ENCODE data around the gene KANK3.

The KANK3 gene

DNA sequence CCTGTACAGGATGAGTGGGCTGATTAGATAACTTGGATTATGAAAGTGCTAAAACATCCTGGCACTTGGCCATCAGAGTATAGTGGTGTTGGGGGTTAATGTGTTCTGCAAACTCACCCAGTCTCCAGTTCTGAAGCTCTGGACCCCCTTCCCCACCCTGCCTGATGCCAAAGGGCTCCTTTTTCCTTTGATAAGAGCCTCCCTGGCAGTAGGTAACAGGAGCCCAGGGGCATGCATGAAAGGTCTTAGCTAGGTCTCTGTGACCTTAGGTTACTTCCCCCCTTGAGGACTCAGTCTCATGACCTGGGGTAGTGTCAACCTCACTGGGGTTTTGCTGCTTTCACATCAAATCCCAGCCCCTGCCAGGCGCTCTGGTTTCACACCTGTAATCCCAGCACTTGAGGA lies 19.3 kb downstream of the KANK3 start:
- no peak for DNase-seq
- Histone ChIP-seq H3K27ac (no peak overlapping the region), H3K36me3 (replicated peaks) (peaks cover 19% of the 10 kb centered on the region), H3K27me3 (replicated peaks) (no peaks in the 10 kb centered on the region), H3K4me3 (ENCODE audit: low read depth, low read length) (no peak overlapping the region)
- in situ Hi-C loops (cut with HindIII; ENCODE audit: low pct_ligation_motif_present, low sequenced_read_pairs) = no loop called here
- TF ChIP-seq, protein P1, sequence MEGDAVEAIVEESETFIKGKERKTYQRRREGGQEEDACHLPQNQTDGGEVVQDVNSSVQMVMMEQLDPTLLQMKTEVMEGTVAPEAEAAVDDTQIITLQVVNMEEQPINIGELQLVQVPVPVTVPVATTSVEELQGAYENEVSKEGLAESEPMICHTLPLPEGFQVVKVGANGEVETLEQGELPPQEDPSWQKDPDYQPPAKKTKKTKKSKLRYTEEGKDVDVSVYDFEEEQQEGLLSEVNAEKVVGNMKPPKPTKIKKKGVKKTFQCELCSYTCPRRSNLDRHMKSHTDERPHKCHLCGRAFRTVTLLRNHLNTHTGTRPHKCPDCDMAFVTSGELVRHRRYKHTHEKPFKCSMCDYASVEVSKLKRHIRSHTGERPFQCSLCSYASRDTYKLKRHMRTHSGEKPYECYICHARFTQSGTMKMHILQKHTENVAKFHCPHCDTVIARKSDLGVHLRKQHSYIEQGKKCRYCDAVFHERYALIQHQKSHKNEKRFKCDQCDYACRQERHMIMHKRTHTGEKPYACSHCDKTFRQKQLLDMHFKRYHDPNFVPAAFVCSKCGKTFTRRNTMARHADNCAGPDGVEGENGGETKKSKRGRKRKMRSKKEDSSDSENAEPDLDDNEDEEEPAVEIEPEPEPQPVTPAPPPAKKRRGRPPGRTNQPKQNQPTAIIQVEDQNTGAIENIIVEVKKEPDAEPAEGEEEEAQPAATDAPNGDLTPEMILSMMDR (IDR thresholded peaks at IDR 0.05; ENCODE audit: low read depth, low read length, missing control alignments) = no peak

DNA sequence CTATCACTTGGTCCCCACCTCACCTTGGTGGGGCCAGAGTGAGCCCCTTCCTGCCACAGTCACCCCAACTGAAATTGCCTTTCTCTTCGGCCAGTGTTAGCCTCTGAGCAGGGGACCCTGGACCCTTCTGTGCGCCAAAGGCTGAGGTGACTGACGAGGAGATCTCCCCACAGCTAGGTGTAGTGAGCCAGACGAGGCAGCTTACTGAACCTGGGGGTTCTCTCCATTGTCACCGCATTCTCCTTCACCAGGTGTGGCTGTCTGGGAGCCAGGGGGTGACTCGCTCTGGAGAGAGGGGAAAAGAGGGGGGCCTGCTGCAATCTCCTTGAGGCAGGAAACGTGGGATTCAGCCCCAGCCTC lies 20.4 kb downstream of the KANK3 start:
- H3K27me3 ChIP-seq (replicated peaks) = no peaks in the 10 kb centered on the region
- in situ Hi-C loops (cut with HindIII; ENCODE audit: low pct_ligation_motif_present, low sequenced_read_pairs) = no loop called here
- peak overlapping the region; percentile 99 for H3K4me3 ChIP-seq (ENCODE audit: low read depth, low read length)
- TF ChIP-seq, protein P1 (IDR thresholded peaks at IDR 0.05; ENCODE audit: low read depth, low read length, missing control alignments) = no peak
- H3K36me3 ChIP-seq (replicated peaks) = peaks cover 19% of the 10 kb centered on the region
- no peak overlapping the region for H3K27ac ChIP-seq
- DNase-seq = no peak

DNA sequence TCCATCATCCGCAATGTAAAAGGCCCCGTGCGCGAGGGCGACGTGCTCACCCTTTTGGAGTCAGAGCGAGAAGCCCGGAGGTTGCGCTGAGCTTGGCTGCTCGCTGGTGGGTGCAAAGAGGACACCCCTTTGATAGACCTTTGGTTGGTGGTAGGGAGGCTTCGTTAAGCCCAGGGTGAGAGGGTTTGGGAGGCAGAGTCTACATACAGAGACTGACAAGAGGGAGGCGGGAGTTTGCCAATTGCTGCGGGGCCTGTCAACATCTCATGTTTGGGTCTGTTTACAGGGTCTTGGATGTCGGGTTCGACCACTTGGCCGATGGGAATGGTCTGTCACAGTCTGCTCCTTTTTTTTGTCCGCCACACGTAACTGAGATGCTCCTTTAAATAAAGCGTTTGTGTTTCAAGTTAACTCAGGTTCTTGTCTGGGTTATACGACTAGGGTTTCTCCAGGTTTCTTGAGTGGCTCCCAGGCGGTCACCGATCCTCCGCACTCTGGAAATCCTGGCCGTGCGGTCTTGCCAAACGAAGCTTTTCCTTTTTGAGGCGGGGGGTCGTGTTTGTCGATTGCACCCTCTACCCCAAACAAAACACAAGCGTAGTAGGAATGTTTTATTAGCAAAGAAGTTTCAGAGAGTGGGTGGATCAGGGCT lies 20.9 kb downstream of the KANK3 start:
- H3K27me3 ChIP-seq (replicated peaks) = no peaks in the 10 kb centered on the region
- in situ Hi-C loops (cut with HindIII; ENCODE audit: low pct_ligation_motif_present, low sequenced_read_pairs) = no loop called here
- H3K27ac ChIP-seq = peak overlapping the region; percentile 90
- peak overlapping the region; percentile 99 for H3K4me3 ChIP-seq (ENCODE audit: low read depth, low read length)
- peaks cover 19% of the 10 kb centered on the region for H3K36me3 ChIP-seq (replicated peaks)
- no peak for DNase-seq
- TF ChIP-seq, protein P1 (IDR thresholded peaks at IDR 0.05; ENCODE audit: low read depth, low read length, missing control alignments) = no peak

DNA sequence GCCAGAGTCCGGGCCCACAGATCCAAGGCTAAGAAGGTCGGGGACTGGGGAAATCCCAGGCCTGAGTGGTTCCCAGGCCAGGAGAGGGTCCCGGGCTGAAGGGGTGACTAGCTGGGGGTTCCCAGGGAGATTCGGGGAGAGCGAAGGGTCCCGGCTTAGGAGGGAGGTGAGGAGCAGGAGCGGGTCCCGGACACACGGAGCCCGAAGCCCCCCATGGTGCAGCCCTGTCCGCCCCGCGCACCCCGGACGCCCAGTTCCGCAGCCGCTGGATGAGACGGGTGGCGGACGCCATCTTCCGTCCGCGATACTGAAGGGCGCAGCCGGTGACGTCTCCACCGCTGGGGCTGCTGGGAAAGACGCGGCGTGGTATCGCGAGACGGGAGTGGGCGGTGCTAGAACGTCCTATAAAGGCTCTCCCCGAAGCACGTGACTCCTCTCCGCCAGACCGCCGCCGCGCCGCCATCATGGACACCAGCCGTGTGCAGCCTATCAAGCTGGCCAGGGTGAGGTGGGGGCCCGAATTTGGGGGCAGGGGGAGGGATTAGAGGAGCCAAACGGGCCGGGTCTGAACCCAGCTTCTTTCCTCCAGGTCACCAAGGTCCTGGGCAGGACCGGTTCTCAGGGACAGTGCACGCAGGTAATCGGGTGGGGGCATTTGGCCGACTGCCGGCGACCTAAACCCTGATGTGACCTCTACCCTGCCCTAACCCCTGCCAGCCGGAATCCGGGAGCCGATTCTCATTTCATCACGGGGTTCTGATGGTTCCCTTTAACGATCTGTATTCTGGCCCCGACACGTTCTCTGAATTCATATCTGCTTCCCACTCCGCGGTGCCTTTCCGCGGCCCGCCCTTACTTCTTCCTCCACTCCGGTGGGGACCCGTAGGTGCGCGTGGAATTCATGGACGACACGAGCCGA lies 21.7 kb downstream of the KANK3 start, which contains the start of the genes NDUFA7 and RPS28:
TSS of gene NDUFA7 (minus strand) at position 309 of the 919 bp plus-strand sequence. CDS start at position 292, 17 bp downstream.
TSS of gene RPS28 (plus strand) at position 430 of the 919 bp plus-strand sequence. CDS start at position 465, 35 bp downstream.
- Histone ChIP-seq H3K36me3 (replicated peaks) (peaks cover 19% of the 10 kb centered on the region), H3K27me3 (replicated peaks) (no peaks in the 10 kb centered on the region), H3K4me3 (ENCODE audit: low read depth, low read length) (peak within 1 kb of the TSS; percentile 99), H3K27ac (peak within 1 kb of the TSS; percentile 90)
- peak; percentile 93 for DNase-seq
- TF ChIP-seq, protein P1 (IDR thresholded peaks at IDR 0.05; ENCODE audit: low read depth, low read length, missing control alignments) = peak; percentile 34
- in situ Hi-C loops (cut with HindIII; ENCODE audit: low pct_ligation_motif_present, low sequenced_read_pairs) = no loop called here

DNA sequence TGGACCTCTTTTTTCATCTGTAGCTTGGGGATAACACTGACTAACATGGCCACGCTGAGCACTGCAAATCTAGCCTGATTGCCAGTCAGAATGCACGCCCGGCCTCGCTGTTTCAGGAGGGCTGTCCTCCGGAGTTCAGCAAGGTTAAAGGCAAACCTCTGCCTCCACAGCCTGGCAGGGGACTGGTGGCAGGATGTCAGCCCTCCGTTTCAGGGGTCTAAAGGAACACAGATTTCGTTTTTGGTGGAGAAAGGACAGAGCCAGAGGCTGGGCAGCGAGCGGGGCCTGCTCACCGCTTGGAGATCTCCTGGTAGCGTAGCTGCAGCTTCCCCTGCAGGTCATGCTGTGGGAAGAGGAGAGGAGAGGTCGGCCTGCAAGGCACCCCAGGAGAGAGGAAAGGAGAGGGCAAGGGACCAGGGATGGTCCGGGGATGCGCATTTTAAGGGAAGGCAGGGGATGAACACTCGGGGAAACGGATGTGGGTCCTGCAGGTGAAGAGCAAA lies 22.4 kb downstream of the KANK3 start:
- in situ Hi-C loops (cut with HindIII; ENCODE audit: low pct_ligation_motif_present, low sequenced_read_pairs) = no loop called here
- peak overlapping the region; percentile 90 for H3K27ac ChIP-seq
- no peak for DNase-seq
- H3K36me3 ChIP-seq (replicated peaks) = peaks cover 20% of the 10 kb centered on the region
- H3K27me3 ChIP-seq (replicated peaks) = no peaks in the 10 kb centered on the region
- TF ChIP-seq, protein P1 (IDR thresholded peaks at IDR 0.05; ENCODE audit: low read depth, low read length, missing control alignments) = no peak
- H3K4me3 ChIP-seq (ENCODE audit: low read depth, low read length) = peak overlapping the region; percentile 99
